Measurements from ENCODE around the gene ADGRL3. TPM values are rescaled to one million over a fixed set of nuclear protein-coding genes. Genes with fewer than 3 reads are reported as not detected.
"Not testable (repeated sequence)": the region's sequence is repeated elsewhere in the genome, so short reads cannot be mapped to it uniquely, and the experiment has no call there.

Gene ADGRL3
- total RNA-seq, 1 donor from 2014 or later, result 44.8 TPM

- DNase-seq (ENCODE audit: low spot score), result no peak
- Mint-ChIP-seq H3K9me3 (ENCODE audit: unreplicated experiment) (no peaks in the 10 kb centered on the region), H3K27me3 (ENCODE audit: unreplicated experiment) (no peaks in the 10 kb centered on the region)
Measured at GRCh38 chr4:61356696-61357095, 156.6 kb downstream of the ADGRL3 start.

DNA sequence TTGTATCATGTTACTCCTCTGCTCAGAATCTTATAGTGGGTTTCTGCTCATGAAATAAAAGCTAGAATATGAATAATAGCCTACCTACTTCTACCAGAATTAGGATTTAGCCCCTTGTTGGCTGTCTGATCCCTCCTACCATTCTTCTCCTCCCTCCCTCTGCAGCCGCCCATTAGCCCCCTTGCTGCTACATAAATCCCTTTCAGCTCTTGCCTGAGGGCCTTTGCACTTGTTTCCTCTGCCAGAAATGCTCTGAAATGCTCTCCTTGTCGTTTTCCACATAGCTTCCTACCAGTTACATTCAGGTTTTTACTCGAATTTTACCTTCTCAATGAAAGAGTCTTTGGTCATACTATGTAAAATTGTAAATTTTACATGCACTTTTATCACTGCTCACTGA is 159.2 kb downstream of the ADGRL3 start:
- H3K36me3 Mint-ChIP-seq (ENCODE audit: low read depth, unreplicated experiment), result no peaks in the 10 kb centered on the region
- no peak for DNase-seq (ENCODE audit: low spot score)
- no peaks in the 10 kb centered on the region for H3K4me1 Mint-ChIP-seq (ENCODE audit: unreplicated experiment)
- no peak overlapping the region for H3K27ac Mint-ChIP-seq (ENCODE audit: unreplicated experiment)
- no peak overlapping the region for H3K4me3 Mint-ChIP-seq (ENCODE audit: unreplicated experiment)
- H3K27me3 Mint-ChIP-seq (ENCODE audit: unreplicated experiment), result no peaks in the 10 kb centered on the region
- H3K9me3 Mint-ChIP-seq (ENCODE audit: unreplicated experiment), result no peaks in the 10 kb centered on the region
- no peak for TF ChIP-seq CTCF (IDR thresholded peaks at IDR 0.05; ENCODE audit: unreplicated experiment)

More at GRCh38 chr4:61356696-61357095, 156.6 kb downstream of the ADGRL3 start:
- Mint-ChIP-seq H3K36me3 (ENCODE audit: low read depth, unreplicated experiment) (no peaks in the 10 kb centered on the region), H3K4me1 (ENCODE audit: unreplicated experiment) (no peaks in the 10 kb centered on the region), H3K27ac (ENCODE audit: unreplicated experiment) (no peak overlapping the region), H3K4me3 (ENCODE audit: unreplicated experiment) (no peak overlapping the region)
- no peak for TF ChIP-seq CTCF (IDR thresholded peaks at IDR 0.05; ENCODE audit: unreplicated experiment)

DNA sequence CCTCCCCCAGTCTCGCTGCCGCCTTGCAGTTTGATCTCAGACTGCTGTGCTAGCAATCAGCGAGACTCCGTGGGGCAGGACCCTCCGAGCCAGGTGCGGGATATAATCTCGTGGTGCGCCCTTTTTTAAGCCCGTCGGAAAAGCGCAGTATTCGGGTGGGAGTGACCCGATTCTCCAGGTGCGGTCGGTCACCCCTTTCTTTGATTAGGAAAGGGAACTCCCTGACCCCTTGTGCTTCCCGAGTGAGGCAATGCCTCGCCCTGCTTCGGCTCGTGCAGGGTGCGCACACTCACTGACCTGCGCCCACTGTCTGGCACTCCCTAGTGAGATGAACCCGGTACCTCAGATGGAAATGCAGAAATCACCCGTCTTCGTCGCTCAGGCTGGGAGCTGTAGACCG is 172.7 kb downstream of the ADGRL3 start:
- H3K27ac Mint-ChIP-seq (ENCODE audit: unreplicated experiment); H3K27me3 Mint-ChIP-seq (ENCODE audit: unreplicated experiment); H3K4me1 Mint-ChIP-seq (ENCODE audit: unreplicated experiment); H3K9me3 Mint-ChIP-seq (ENCODE audit: unreplicated experiment); H3K36me3 Mint-ChIP-seq (ENCODE audit: low read depth, unreplicated experiment); H3K4me3 Mint-ChIP-seq (ENCODE audit: unreplicated experiment); DNase-seq (ENCODE audit: low spot score): not testable (repeated sequence)

GRCh38 chr4:61373901-61374440 is 173.8 kb downstream of the ADGRL3 start:
- H3K27ac Mint-ChIP-seq (ENCODE audit: unreplicated experiment), result no peak overlapping the region
- no peaks in the 10 kb centered on the region for H3K9me3 Mint-ChIP-seq (ENCODE audit: unreplicated experiment)
- peaks cover 3% of the 10 kb centered on the region for H3K4me1 Mint-ChIP-seq (ENCODE audit: unreplicated experiment)
- no peak overlapping the region for H3K4me3 Mint-ChIP-seq (ENCODE audit: unreplicated experiment)
- DNase-seq (ENCODE audit: low spot score), result no peak
- no peaks in the 10 kb centered on the region for H3K27me3 Mint-ChIP-seq (ENCODE audit: unreplicated experiment)
- TF ChIP-seq CTCF (IDR thresholded peaks at IDR 0.05; ENCODE audit: unreplicated experiment), result no peak
- no peaks in the 10 kb centered on the region for H3K36me3 Mint-ChIP-seq (ENCODE audit: low read depth, unreplicated experiment)

DNA sequence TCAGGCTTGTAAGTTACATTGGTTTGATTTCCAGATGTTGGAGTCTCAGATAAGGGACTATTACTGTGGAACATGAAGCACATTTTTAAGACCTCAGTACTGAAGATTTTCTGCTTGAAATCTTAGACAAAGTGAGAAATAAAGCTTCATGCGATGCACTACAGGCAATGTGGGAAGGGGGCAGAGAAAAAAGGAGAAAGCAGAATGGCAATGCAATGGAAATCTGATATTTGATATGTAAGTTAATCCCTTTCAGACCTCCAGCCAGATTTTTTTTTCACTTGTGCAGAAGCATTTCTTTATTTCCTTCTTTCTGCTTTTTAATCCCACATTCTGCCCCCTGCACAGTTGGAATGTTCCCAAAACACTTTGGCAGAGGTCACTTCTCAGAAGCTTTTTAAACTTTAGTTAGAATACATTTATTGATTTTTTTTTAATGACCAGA is 174.3 kb downstream of the ADGRL3 start:
- no peak for DNase-seq (ENCODE audit: low spot score)
- no peak overlapping the region for H3K4me3 Mint-ChIP-seq (ENCODE audit: unreplicated experiment)

More for the DNA sequence above, 174.3 kb downstream of the ADGRL3 start:
- H3K4me1 Mint-ChIP-seq (ENCODE audit: unreplicated experiment), result peaks cover 3% of the 10 kb centered on the region
- TF ChIP-seq CTCF (IDR thresholded peaks at IDR 0.05; ENCODE audit: unreplicated experiment), result no peak
- H3K36me3 Mint-ChIP-seq (ENCODE audit: low read depth, unreplicated experiment), result no peaks in the 10 kb centered on the region
- no peak overlapping the region for H3K27ac Mint-ChIP-seq (ENCODE audit: unreplicated experiment)
- no peaks in the 10 kb centered on the region for H3K27me3 Mint-ChIP-seq (ENCODE audit: unreplicated experiment)
- H3K9me3 Mint-ChIP-seq (ENCODE audit: unreplicated experiment), result no peaks in the 10 kb centered on the region

Measured in endothelial cell (in vitro differentiated cells).